Left ventricle myocardium inferior (tissue), 1 donor: ENCODE data around the gene ASCC1. TPM values are rescaled to one million over a fixed set of nuclear protein-coding genes. Genes with fewer than 3 reads are reported as not detected.

Experiments used
- DNase-seq: peaks from one replicate; pipeline ENCODE4 v3.0.0-alpha.2; 2020
- H3K27ac ChIP-seq: fragments of 200-600 bp; replicated peaks from 2 replicates; pipeline ENCODE4 v1.8.0; 2021
- H3K27me3 ChIP-seq: fragments of 200-600 bp; 2 replicates; pipeline ENCODE4 v1.8.0; 2021; ENCODE audit warnings: low read depth
- H3K36me3 ChIP-seq: fragments of 200-600 bp; 2 replicates; pipeline ENCODE4 v1.8.0; 2021
- H3K4me1 ChIP-seq: fragments of 200-600 bp; 2 replicates; pipeline ENCODE4 v1.8.0; 2021
- H3K4me3 ChIP-seq: fragments of 200-600 bp; 2 replicates; pipeline ENCODE4 v1.8.0; 2021; ENCODE audit warnings: mild to moderate bottlenecking, moderate library complexity
- H3K9me3 ChIP-seq: fragments of 200-600 bp; replicated peaks from 2 replicates; pipeline ENCODE4 v1.8.0; 2021
- CTCF ChIP-seq: fragments of 200-600 bp; IDR thresholded peaks from 2 replicates; pipeline ENCODE4 v1.8.0; 2021; ENCODE audit warnings: antibody characterized with exemption, mild to moderate bottlenecking, borderline replicate concordance
- intact Hi-C: fragments of 100-400 bp; cut with micrococcal nuclease; formaldehyde crosslinking; loops from one replicate; pipeline ENCODE4 v1.11.0; 2022
- total RNA-seq: library from RNA; stranded (reverse); fragmentation: NEBNext Ultra II Directional; extraction: Animal tissue kit (Norgen Biotek cat#: 25700); gene quantifications from one replicate; pipeline ENCODE4 v1.2.1, GENCODE V29; 2021
- donor health status: DM: no; HTN: yes; CAD: no; lungs with severe emphysema.

Gene ASCC1
- total RNA-seq, 1 donor from 2014 or later = 37.0 TPM

DNA sequence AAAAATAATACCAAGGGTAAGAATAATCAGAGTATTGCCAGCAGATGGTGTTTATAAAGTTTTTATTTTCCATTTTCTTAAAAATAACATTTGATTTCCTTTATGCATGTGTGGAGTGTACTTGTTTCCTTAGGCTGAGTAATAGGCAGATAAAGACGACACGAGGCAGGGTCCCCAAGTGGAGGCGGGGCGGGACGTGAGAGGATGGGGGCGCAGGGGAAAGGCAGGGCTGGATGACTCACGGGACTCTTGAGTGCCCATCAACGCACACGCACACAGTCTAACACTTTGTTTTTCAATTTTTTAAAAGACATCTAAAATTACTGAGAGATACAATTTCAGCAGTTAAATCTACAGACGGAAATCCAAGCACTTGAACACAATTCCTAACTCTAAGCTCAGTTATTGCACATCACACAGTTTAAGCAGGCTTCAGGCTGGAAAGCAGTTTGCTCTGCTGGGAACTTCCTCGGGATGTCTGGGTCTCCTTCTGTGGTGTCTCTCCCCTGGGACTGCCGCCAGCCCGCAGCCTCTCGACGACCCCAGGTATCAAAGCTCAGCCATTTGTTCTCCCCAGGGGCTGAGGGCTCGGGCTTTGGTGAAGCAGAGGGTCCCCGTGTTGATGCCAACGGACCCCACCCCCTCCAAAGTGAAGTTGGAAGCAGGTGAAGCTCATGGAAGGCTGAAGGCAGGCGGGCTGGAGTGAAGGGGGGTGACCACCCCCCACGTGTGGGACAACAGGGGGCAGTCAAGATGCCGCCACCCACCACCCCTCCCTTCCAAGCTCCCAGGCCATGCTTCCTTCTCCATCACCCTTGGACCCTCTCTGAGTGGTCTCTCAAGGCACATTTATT lies 156.9 kb downstream of the ASCC1 start:
- no peak for DNase-seq
- intact Hi-C loops = no loop called here
- Histone ChIP-seq H3K36me3 (no peaks in the 10 kb centered on the region), H3K27ac (peak overlapping the region; percentile 46), H3K4me3 (no peak overlapping the region), H3K27me3 (no peaks in the 10 kb centered on the region), H3K4me1 (peaks cover 28% of the 10 kb centered on the region), H3K9me3 (no peaks in the 10 kb centered on the region)
- TF ChIP-seq CTCF = no peak

GRCh38 chr10:72058347-72058898 lies 157.7 kb downstream of the ASCC1 start:
- no peaks in the 10 kb centered on the region for H3K36me3 ChIP-seq

DNA sequence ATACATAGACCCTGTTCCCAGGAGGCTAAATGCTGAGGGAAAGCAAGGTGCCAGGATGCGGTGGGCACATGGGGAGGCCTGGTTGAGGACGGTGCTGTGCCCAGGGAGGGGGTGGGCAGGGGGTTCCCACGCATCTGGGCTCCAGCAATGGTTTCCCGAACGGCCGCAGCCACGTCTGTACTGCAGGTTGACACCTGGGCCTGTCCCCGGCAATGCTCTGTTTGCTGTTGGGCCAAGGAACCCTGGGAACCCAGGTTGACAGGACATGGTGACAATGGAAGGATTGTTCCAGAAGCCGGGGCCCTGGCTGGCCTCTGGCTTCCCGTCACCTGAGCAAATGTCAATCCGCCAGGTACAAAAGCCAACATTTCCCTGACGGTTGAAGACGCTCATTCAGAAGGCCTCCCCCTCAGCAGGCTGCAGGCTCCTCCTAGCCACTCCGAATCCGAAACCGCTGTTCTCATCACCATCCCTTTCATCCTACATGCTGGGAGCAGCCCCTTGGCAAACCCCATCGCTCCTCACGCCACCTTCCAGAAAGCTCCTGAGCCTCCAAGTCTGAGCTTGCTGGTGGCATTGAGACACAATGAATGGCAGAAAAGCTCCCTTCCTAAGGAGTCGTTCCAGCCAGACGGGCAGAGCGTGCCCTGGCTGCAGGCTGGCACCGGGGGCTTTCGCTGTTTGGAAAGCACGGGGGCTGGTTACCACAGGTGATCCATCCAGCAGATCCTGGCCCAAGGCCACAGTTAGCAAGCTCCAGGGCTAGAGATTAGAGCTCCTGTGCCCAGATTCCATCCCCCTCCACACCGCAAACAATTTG lies 158.9 kb downstream of the ASCC1 start:
- H3K27ac ChIP-seq = peak overlapping the region; percentile 46
- TF ChIP-seq CTCF = no peak

More at GRCh38 chr10:72058347-72058898, 157.7 kb downstream of the ASCC1 start:
- Histone ChIP-seq H3K9me3 (no peaks in the 10 kb centered on the region), H3K27ac (peak overlapping the region; percentile 46), H3K4me1 (peaks cover 28% of the 10 kb centered on the region), H3K27me3 (no peaks in the 10 kb centered on the region), H3K4me3 (no peak overlapping the region)
- DNase-seq = no peak
- TF ChIP-seq CTCF = no peak
- intact Hi-C loops = no loop called here

DNA sequence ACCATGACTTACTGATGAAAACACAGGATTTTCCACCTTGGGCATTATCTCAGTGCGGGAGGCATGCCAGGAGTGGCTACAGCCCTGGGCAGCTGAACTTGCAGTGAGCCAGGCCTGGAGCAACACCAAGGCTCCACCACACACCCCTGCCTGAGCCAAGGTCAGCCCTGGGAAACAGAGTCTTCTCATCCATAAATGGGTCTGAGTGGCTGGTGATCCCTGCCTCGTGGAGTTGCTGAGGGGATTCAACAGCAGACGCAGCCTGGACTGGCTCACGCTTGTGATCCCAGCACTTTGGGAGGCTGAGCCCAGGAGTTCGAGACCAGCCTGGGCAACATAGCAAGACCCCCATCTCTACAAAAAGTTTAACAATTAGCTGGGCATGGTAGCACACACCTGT lies 160.0 kb downstream of the ASCC1 start:
- Histone ChIP-seq H3K4me1 (peaks cover 31% of the 10 kb centered on the region), H3K27me3 (no peaks in the 10 kb centered on the region), H3K4me3 (no peak overlapping the region), H3K9me3 (no peaks in the 10 kb centered on the region), H3K36me3 (no peaks in the 10 kb centered on the region), H3K27ac (no peak overlapping the region)
- intact Hi-C loops = no loop called here
- TF ChIP-seq CTCF = no peak
- peak; percentile 45 for DNase-seq

More for the DNA sequence above, 158.9 kb downstream of the ASCC1 start:
- H3K27me3 ChIP-seq = no peaks in the 10 kb centered on the region
- H3K4me3 ChIP-seq = no peak overlapping the region
- H3K36me3 ChIP-seq = no peaks in the 10 kb centered on the region
- no peaks in the 10 kb centered on the region for H3K9me3 ChIP-seq
- H3K4me1 ChIP-seq = peaks cover 28% of the 10 kb centered on the region
- DNase-seq = no peak
- intact Hi-C loops = no loop called here

DNA sequence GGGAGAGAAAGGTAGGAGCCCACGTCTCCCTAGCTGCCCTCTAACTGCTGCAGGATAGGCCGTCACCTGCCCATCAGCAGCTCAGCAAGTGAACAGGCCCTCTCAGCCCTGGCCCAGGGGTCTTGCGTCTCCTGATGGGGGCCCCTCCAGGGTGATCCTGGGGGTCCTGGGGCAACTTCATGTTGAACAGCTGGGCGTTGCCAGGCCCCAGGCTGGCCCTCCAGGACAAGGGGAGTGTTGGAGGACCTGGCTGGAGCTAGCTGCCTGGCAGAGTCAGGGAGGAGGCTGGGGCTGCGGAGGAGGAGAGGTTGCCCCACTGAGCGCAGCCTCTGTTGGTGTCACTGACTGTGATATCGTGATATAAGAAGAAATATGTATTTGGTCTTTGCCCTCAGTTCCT lies 162.4 kb downstream of the ASCC1 start:
- H3K27me3 ChIP-seq = no peaks in the 10 kb centered on the region
- H3K27ac ChIP-seq = no peak overlapping the region
- intact Hi-C loops = loop anchor here (5.0 kb wide), 1 partner anchor 284 kb away; no protein-coding TSS in a partner anchor
- peaks cover 31% of the 10 kb centered on the region for H3K4me1 ChIP-seq
- no peak overlapping the region for H3K4me3 ChIP-seq
- no peak for DNase-seq
- H3K9me3 ChIP-seq = peaks cover 4% of the 10 kb centered on the region
- H3K36me3 ChIP-seq = no peaks in the 10 kb centered on the region
- no peak for TF ChIP-seq CTCF
